Fibroblast of lung (primary cell): ENCODE data around the gene FER.

ENCODE experiments used
- EZH2 ChIP-seq: IDR thresholded peaks from 2 replicates; pipeline ENCODE4 v1.5.1; 2012; ENCODE audit warnings: low read length, control low read depth, mild to moderate bottlenecking; ENCODE audit errors: missing control alignments
- TF ChIP-seq, protein P1 (sequence below), 2 donors: IDR thresholded peaks in 1 of 2; conservative IDR thresholded peaks in 1 of 2; 1 replicate in 1 of 2; 2 replicates in 1 of 2; pipeline ENCODE4 v1.5.1; 2011 to 2012; ENCODE audit warnings: low read length in 2 of 2, control low read depth in 1 of 2, inconsistent platforms in 1 of 2, low read depth in 1 of 2, mild to moderate bottlenecking in 1 of 2

DNA sequence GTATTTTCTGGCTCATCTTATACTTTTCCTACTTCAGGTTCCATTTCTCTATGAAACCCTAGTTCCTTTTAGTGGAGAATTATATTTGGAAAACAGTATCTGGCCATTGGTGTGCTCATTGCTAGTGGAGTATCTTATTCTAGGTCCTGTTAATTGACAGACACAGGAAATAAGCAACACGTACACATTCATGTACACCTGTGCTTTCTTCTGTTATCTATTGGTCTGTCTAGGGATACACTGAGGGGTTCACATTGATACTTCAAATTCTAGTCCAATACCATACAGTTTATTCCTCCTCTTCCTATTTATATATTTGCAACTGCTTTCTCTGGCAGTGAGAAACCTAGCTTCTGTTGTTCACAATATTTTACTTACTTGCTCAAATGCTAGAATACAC is 110.2 kb downstream of the FER start:
- TF ChIP-seq, protein P1, sequence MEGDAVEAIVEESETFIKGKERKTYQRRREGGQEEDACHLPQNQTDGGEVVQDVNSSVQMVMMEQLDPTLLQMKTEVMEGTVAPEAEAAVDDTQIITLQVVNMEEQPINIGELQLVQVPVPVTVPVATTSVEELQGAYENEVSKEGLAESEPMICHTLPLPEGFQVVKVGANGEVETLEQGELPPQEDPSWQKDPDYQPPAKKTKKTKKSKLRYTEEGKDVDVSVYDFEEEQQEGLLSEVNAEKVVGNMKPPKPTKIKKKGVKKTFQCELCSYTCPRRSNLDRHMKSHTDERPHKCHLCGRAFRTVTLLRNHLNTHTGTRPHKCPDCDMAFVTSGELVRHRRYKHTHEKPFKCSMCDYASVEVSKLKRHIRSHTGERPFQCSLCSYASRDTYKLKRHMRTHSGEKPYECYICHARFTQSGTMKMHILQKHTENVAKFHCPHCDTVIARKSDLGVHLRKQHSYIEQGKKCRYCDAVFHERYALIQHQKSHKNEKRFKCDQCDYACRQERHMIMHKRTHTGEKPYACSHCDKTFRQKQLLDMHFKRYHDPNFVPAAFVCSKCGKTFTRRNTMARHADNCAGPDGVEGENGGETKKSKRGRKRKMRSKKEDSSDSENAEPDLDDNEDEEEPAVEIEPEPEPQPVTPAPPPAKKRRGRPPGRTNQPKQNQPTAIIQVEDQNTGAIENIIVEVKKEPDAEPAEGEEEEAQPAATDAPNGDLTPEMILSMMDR (conservative IDR thresholded peaks at IDR 0.05 in 1 of 2, IDR thresholded peaks at IDR 0.05 in 1 of 2; ENCODE audit: low read depth in 1 of 2, low read length in 2 of 2), result no peak
- no peak for TF ChIP-seq EZH2
